ENCODE measurements around the gene BCAS3.

Gene BCAS3

DNA sequence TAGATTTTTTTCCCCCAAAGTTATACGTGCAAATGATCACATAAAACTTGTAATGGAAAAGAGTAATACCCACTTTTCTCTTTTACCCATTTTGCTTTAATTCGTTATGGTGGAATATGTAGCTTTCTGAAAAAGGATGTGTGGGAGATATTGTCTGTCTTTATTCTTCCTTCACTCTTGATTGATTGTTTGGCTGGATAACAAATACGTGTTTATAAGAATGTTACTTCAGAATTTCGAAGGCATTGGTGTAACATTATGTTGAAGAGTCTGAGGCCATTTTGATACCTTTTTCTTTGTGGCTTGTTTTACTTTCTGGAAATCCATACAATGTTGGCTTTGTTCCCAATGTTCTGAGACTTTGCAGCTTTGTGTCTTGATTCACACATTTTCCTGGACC is 71.4 kb downstream of the BCAS3 start:
- H3K27ac ChIP-seq: no peak overlapping the region

DNA sequence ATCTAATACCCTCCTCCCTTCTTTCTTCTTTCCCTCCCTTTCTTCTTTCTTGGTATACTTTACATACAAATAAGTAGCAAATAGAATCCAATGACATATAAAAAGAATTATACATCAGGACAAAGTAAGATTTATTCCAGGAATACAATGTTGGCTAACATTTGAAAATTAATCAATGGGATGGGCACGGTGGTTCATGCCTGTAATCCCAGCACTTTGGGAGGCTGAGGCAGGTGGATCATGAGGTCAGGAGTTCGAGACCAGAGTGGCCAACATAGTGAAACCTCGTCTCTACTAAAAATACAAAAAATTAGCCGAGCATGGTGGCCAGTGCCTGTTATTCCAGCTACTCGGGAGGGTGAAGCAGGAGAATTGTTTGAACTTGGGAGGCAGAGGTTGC is 72.1 kb downstream of the BCAS3 start:
- no peaks in the 10 kb centered on the region for H3K4me1 ChIP-seq
- H3K4me3 ChIP-seq (ENCODE audit: low read depth, low read length): no peak overlapping the region
- H3K9me3 ChIP-seq (ENCODE audit: control insufficient read depth, low read length): no peaks in the 10 kb centered on the region
- H3K4me2 ChIP-seq (ENCODE audit: low read length): no peak overlapping the region
- H3K27ac ChIP-seq: no peak overlapping the region
- no peaks in the 10 kb centered on the region for H3K79me2 ChIP-seq
- H3K36me3 ChIP-seq (ENCODE audit: control insufficient read depth, insufficient read depth, low read length): no peaks in the 10 kb centered on the region
- TF ChIP-seq, protein P1, sequence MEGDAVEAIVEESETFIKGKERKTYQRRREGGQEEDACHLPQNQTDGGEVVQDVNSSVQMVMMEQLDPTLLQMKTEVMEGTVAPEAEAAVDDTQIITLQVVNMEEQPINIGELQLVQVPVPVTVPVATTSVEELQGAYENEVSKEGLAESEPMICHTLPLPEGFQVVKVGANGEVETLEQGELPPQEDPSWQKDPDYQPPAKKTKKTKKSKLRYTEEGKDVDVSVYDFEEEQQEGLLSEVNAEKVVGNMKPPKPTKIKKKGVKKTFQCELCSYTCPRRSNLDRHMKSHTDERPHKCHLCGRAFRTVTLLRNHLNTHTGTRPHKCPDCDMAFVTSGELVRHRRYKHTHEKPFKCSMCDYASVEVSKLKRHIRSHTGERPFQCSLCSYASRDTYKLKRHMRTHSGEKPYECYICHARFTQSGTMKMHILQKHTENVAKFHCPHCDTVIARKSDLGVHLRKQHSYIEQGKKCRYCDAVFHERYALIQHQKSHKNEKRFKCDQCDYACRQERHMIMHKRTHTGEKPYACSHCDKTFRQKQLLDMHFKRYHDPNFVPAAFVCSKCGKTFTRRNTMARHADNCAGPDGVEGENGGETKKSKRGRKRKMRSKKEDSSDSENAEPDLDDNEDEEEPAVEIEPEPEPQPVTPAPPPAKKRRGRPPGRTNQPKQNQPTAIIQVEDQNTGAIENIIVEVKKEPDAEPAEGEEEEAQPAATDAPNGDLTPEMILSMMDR (IDR thresholded peaks at IDR 0.05): no peak
- H2AFZ ChIP-seq: no peak overlapping the region
- H3K9ac ChIP-seq: no peak overlapping the region
- no peaks in the 10 kb centered on the region for H3K27me3 ChIP-seq (ENCODE audit: control insufficient read depth, insufficient read depth, low read length)

More for the DNA sequence above, 71.4 kb downstream of the BCAS3 start:
- H3K9me3 ChIP-seq (ENCODE audit: control insufficient read depth, low read length): no peaks in the 10 kb centered on the region
- H3K4me1 ChIP-seq: no peaks in the 10 kb centered on the region
- no peak overlapping the region for H3K9ac ChIP-seq
- H3K4me2 ChIP-seq (ENCODE audit: low read length): no peak overlapping the region
- no peak overlapping the region for H2AFZ ChIP-seq
- H3K27me3 ChIP-seq (ENCODE audit: control insufficient read depth, insufficient read depth, low read length): no peaks in the 10 kb centered on the region
- H3K79me2 ChIP-seq: no peaks in the 10 kb centered on the region
- no peaks in the 10 kb centered on the region for H3K36me3 ChIP-seq (ENCODE audit: control insufficient read depth, insufficient read depth, low read length)
- TF ChIP-seq, protein P1 (IDR thresholded peaks at IDR 0.05): no peak
- no peak overlapping the region for H3K4me3 ChIP-seq (ENCODE audit: low read depth, low read length)

DNA sequence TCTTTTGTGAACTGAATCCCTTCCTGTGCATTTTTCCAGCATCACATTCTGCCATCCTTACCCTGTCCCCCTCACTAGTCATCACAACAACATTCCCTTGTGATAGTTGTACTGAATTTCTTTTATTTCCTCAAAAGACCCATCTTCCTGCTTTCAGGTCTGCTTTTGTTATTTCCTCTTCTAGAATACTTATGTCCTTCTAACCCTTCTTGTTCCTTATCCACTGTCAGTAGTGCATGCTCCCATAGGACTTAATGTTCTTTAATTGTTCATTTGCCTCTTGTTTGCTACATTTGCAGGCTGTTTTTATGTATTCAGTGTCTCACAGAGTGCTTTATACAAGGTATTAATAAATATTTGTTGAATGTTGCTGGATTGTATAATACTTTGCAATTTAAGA is 73.0 kb downstream of the BCAS3 start:
- H3K27me3 ChIP-seq (ENCODE audit: control insufficient read depth, insufficient read depth, low read length): no peaks in the 10 kb centered on the region
- no peaks in the 10 kb centered on the region for H3K9me3 ChIP-seq (ENCODE audit: control insufficient read depth, low read length)
- no peaks in the 10 kb centered on the region for H3K79me2 ChIP-seq
- no peak overlapping the region for H2AFZ ChIP-seq
- no peaks in the 10 kb centered on the region for H3K4me1 ChIP-seq
- no peaks in the 10 kb centered on the region for H3K36me3 ChIP-seq (ENCODE audit: control insufficient read depth, insufficient read depth, low read length)
- TF ChIP-seq, protein P1 (IDR thresholded peaks at IDR 0.05): no peak
- H3K4me2 ChIP-seq (ENCODE audit: low read length): no peak overlapping the region
- no peak overlapping the region for H3K27ac ChIP-seq
- no peak overlapping the region for H3K9ac ChIP-seq
- no peak overlapping the region for H3K4me3 ChIP-seq (ENCODE audit: low read depth, low read length)

DNA sequence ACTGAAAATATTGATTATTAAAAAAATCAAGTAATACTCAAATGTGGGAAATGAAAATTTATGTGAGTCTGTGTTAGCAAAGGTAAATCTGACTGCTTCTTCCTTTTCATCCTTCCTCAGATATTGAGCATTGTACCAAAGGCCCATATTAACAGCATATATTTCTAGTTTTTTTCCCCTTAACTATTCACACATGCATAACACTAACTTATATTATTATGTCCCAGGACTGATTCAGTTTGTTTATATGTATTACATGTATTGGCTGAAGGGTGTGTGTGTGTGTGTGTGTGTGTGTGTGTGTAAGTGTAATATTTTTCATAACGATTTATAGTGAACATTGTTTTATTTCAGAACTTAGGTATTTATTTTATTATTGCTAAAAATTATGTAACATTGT is 74.2 kb downstream of the BCAS3 start:
- Histone ChIP-seq H3K4me2 (ENCODE audit: low read length) (no peak overlapping the region), H3K36me3 (ENCODE audit: control insufficient read depth, insufficient read depth, low read length) (no peaks in the 10 kb centered on the region), H3K79me2 (no peaks in the 10 kb centered on the region), H3K4me3 (ENCODE audit: low read depth, low read length) (no peak overlapping the region), H3K4me1 (no peaks in the 10 kb centered on the region), H3K27ac (no peak overlapping the region), H3K9ac (no peak overlapping the region), H3K27me3 (ENCODE audit: control insufficient read depth, insufficient read depth, low read length) (no peaks in the 10 kb centered on the region), H3K9me3 (ENCODE audit: control insufficient read depth, low read length) (no peaks in the 10 kb centered on the region), H2AFZ (no peak overlapping the region)
- TF ChIP-seq, protein P1 (IDR thresholded peaks at IDR 0.05): no peak

DNA sequence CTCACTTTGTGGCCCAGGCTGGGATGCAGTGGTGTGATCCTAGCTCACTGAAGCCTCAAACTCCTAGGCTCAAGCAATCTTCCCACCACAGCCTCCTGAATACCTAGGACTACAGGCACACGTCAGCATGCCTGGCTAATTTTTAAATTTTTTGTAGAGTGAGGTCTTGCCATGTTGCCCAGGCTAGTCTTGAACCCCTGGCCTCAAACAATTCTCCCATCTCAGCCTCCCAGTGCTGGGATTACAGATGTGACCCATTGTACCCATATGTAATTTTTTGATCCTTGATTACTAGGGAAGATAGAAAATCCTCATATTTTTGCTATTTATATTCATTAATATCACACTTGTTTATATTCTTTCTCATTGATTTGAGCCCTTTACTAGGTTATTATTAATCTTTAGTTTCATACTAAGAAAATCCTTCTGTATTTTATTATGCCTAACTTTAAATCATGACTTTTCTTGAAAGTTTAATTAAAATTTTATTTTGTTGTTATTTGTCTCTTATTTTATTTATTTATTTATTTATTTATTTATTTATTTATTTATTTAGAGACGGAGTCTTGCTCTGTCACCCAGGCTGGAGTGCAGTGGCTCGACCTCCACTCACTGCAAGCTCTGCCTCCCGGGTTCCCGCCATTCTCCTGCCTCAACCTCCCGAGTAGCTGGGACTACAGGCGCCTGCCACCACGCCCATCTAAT is 75.4 kb downstream of the BCAS3 start:
- Histone ChIP-seq H3K79me2 (no peaks in the 10 kb centered on the region), H3K36me3 (ENCODE audit: control insufficient read depth, insufficient read depth, low read length) (no peaks in the 10 kb centered on the region), H3K9me3 (ENCODE audit: control insufficient read depth, low read length) (no peaks in the 10 kb centered on the region), H3K27ac (no peak overlapping the region), H3K4me3 (ENCODE audit: low read depth, low read length) (no peak overlapping the region), H3K4me2 (ENCODE audit: low read length) (no peak overlapping the region), H3K4me1 (no peaks in the 10 kb centered on the region), H2AFZ (no peak overlapping the region), H3K9ac (no peak overlapping the region), H3K27me3 (ENCODE audit: control insufficient read depth, insufficient read depth, low read length) (no peaks in the 10 kb centered on the region)
- TF ChIP-seq, protein P1 (IDR thresholded peaks at IDR 0.05): no peak
